ACHN (cell line): Measurements from ENCODE around the gene PPP3R2.
A peak's percentile ranks its signal among the peaks of the same experiment; 100 is the strongest.

Experiments
- DNase-seq: peaks from one replicate; pipeline ENCODE4 v3.0.0-alpha.2; 2015
- in situ Hi-C: cut with HindIII; loops from 2 replicates; pipeline ENCODE4 v1.10.0; 2017; ENCODE audit warnings: low sequenced_read_pairs, low pct_ligation_motif_present, low pct_unique_long_range_greater_than_20kb

The PPP3R2 gene

GRCh38 chr9:101594796-101595195 is at the start of gene PPP3R2:
TSS of gene PPP3R2 (minus strand) at chr9:101594969. CDS start at chr9:101594921, 48 bp downstream.
- in situ Hi-C loops, result no loop called here
- no peak for DNase-seq

GRCh38 chr9:101639785-101640665 is 45.3 kb upstream of the PPP3R2 start:
- DNase-seq, result no peak
- in situ Hi-C loops, result no loop called here

- in situ Hi-C loops, result no loop called here
- no peak for DNase-seq
Observed at GRCh38 chr9:101639311-101639710, 44.5 kb upstream of the PPP3R2 start.

GRCh38 chr9:101636247-101636646 is 41.5 kb upstream of the PPP3R2 start:
- no peak for DNase-seq
- in situ Hi-C loops, result no loop called here

- in situ Hi-C loops, result no loop called here
- no peak for DNase-seq
Observed at GRCh38 chr9:101635473-101635872, 40.7 kb upstream of the PPP3R2 start.

GRCh38 chr9:101634741-101635409 is 40.1 kb upstream of the PPP3R2 start:
- in situ Hi-C loops, result no loop called here
- no peak for DNase-seq

- in situ Hi-C loops, result no loop called here
- DNase-seq, result no peak
Observed at GRCh38 chr9:101632611-101633010, 37.8 kb upstream of the PPP3R2 start.

GRCh38 chr9:101631892-101632291 is 37.1 kb upstream of the PPP3R2 start:
- in situ Hi-C loops, result no loop called here
- no peak for DNase-seq

GRCh38 chr9:101629636-101630035 is 34.9 kb upstream of the PPP3R2 start:
- DNase-seq, result no peak
- in situ Hi-C loops, result no loop called here

- in situ Hi-C loops, result no loop called here
- peak; percentile 23 for DNase-seq
Observed at GRCh38 chr9:101628173-101628572, 33.4 kb upstream of the PPP3R2 start.

GRCh38 chr9:101626295-101626694 is 31.5 kb upstream of the PPP3R2 start:
- in situ Hi-C loops, result no loop called here
- DNase-seq, result no peak

- DNase-seq, result no peak
- in situ Hi-C loops, result no loop called here
Observed at GRCh38 chr9:101625876-101626275, 31.1 kb upstream of the PPP3R2 start.

GRCh38 chr9:101620452-101620851 is 25.7 kb upstream of the PPP3R2 start:
- no peak for DNase-seq
- in situ Hi-C loops, result no loop called here

- in situ Hi-C loops, result no loop called here
Observed at GRCh38 chr9:101618698-101619097, 23.9 kb upstream of the PPP3R2 start.

GRCh38 chr9:101605547-101605946 is 10.8 kb upstream of the PPP3R2 start:
- in situ Hi-C loops, result no loop called here
- no peak for DNase-seq

More at GRCh38 chr9:101618698-101619097, 23.9 kb upstream of the PPP3R2 start:
- DNase-seq, result no peak

- in situ Hi-C loops, result no loop called here
- DNase-seq, result no peak
Observed at GRCh38 chr9:101604296-101604695, 9.5 kb upstream of the PPP3R2 start.

GRCh38 chr9:101601904-101602765 is 7.4 kb upstream of the PPP3R2 start:
- peak; percentile 43 for DNase-seq
- in situ Hi-C loops, result no loop called here

- in situ Hi-C loops, result no loop called here
- DNase-seq, result no peak
Observed at GRCh38 chr9:101593345-101593744, 1.4 kb downstream of the PPP3R2 start.

GRCh38 chr9:101592788-101593187 is 2.0 kb downstream of the PPP3R2 start:
- in situ Hi-C loops, result no loop called here
- DNase-seq, result no peak
